ENCODE results near the gene MAPK11. TPM values are rescaled to one million over a fixed set of nuclear protein-coding genes. Genes with fewer than 3 reads are reported as not detected.
A peak's percentile ranks its signal among the peaks of the same experiment; 100 is the strongest.

The MAPK11 gene
- total and polyA plus RNA-seq, 9 of the 15 experiments (the other 6 are each of a cell fraction or from before 2014, with no cell fraction given) = 0.06 to 14.6 (median 5.3) TPM

DNA sequence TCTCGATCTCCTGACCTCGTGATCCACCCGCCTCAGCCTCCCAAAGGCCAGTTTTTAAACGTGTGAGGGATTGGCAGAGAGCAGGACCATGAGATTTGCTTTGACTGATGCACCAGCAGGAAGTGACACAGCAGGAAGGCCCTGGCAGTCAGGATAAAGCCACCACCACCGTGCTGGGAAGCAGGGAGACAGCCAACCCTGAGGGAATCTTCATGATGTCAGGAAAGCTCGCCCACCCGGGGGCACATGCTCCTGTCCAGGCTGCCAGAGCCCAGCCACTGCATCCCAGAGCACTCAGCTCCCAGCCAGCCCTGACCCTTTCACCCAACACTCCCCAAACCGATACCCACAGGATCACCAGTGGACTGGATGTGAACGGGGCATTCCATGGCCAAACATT lies 31.4 kb downstream of the MAPK11 start:
- ChIA-PET CTCF (ENCODE audit: low intra/inter-chr PET ratio) (no interaction called here), POLR2A (interaction anchor here (0.6 to 0.8 kb wide), 2 partner anchors 21 to 308 kb away, joined by 3 to 4 read pairs; no protein-coding TSS in a partner anchor)
- Histone ChIP-seq H4K20me1 (replicated peaks; ENCODE audit: control insufficient read depth, insufficient read depth, low read length) (peaks cover 10% of the 10 kb centered on the region), H3K4me1 (replicated peaks in 1 of 2; ENCODE audit: control insufficient read depth in 2 of 2, insufficient read depth in 2 of 2, low read length in 2 of 2) (peaks cover 0 to 26% of the 10 kb centered on the region in 2 experiments; a peak in 3 of 5 replicates), H3K27ac (ENCODE audit: extremely low read depth, low read depth, low read length) (no peak overlapping the region), H3K36me3 (ENCODE audit: control insufficient read depth, insufficient read depth, low read length) (peaks cover 28% of the 10 kb centered on the region; the same call in 2 of the 3 replicates), H3K9me1 (ENCODE audit: control insufficient read depth, insufficient read depth, low read length) (no peaks in the 10 kb centered on the region), H3K4me3 (no peak overlapping the region), H3K4me2 (ENCODE audit: insufficient read depth, low read length) (no peak overlapping the region), H3K9me3 (replicated peaks; ENCODE audit: control insufficient read depth, insufficient read depth, low read depth, low read length) (no peaks in the 10 kb centered on the region; the same call in 1 of the 2 replicates), H3K79me2 (ENCODE audit: control insufficient read depth, insufficient read depth, low read length) (peaks cover 75% of the 10 kb centered on the region), H3K27me3 (ENCODE audit: control insufficient read depth in 2 of 2, insufficient read depth in 2 of 2, low read length in 2 of 2) (no peaks in the 10 kb centered on the region), H2AFZ (ENCODE audit: low read depth, low read length) (no peak overlapping the region), H3K9ac (ENCODE audit: insufficient read depth in 1 of 2, low read depth in 2 of 2, low read length in 2 of 2) (peak overlapping the region in 1 of 2 experiments; percentile 74; a peak in 2 of 4 replicates)
- in situ Hi-C loops (cut with MboI) = no loop called here
- ATAC-seq = no peak
- intact Hi-C loops (cut with micrococcal nuclease) = no loop called here
- no peak for FAIRE-seq
- no TSS peak for BruUV-seq (replicated peaks)
- 77% methylated on average over 6 of the region's 9 CpGs for WGBS (ENCODE audit: insufficient coverage, low coverage, missing lambda C conversion rate)
- DNase-seq (ENCODE audit: extremely low read depth in 1 of 4, low spot score in 3 of 4) = no peak
- TF ChIP-seq TAF15 (IDR thresholded peaks at IDR 0.05; ENCODE audit: low read depth, low read length) = no peak
- TF ChIP-seq, protein P1, sequence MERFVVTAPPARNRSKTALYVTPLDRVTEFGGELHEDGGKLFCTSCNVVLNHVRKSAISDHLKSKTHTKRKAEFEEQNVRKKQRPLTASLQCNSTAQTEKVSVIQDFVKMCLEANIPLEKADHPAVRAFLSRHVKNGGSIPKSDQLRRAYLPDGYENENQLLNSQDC (CRISPR knock-in tag; IDR thresholded peaks at IDR 0.05) = no peak
- TF ChIP-seq, protein P2, sequence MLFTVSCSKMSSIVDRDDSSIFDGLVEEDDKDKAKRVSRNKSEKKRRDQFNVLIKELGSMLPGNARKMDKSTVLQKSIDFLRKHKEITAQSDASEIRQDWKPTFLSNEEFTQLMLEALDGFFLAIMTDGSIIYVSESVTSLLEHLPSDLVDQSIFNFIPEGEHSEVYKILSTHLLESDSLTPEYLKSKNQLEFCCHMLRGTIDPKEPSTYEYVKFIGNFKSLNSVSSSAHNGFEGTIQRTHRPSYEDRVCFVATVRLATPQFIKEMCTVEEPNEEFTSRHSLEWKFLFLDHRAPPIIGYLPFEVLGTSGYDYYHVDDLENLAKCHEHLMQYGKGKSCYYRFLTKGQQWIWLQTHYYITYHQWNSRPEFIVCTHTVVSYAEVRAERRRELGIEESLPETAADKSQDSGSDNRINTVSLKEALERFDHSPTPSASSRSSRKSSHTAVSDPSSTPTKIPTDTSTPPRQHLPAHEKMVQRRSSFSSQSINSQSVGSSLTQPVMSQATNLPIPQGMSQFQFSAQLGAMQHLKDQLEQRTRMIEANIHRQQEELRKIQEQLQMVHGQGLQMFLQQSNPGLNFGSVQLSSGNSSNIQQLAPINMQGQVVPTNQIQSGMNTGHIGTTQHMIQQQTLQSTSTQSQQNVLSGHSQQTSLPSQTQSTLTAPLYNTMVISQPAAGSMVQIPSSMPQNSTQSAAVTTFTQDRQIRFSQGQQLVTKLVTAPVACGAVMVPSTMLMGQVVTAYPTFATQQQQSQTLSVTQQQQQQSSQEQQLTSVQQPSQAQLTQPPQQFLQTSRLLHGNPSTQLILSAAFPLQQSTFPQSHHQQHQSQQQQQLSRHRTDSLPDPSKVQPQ (CRISPR knock-in tag; IDR thresholded peaks at IDR 0.05; ENCODE audit: borderline replicate concordance) = no peak
- TF ChIP-seq HMGN3 (IDR thresholded peaks at IDR 0.05; ENCODE audit: borderline replicate concordance, extremely low read depth, insufficient read length, low read depth, low read length) = no peak
- TF ChIP-seq, protein P3, sequence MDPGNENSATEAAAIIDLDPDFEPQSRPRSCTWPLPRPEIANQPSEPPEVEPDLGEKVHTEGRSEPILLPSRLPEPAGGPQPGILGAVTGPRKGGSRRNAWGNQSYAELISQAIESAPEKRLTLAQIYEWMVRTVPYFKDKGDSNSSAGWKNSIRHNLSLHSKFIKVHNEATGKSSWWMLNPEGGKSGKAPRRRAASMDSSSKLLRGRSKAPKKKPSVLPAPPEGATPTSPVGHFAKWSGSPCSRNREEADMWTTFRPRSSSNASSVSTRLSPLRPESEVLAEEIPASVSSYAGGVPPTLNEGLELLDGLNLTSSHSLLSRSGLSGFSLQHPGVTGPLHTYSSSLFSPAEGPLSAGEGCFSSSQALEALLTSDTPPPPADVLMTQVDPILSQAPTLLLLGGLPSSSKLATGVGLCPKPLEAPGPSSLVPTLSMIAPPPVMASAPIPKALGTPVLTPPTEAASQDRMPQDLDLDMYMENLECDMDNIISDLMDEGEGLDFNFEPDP (CRISPR knock-in tag; IDR thresholded peaks at IDR 0.05) = no peak
- no peak for TF ChIP-seq TAF7 (tag; IDR thresholded peaks at IDR 0.05)
- TF ChIP-seq PHB (CRISPR knock-in tag; IDR thresholded peaks at IDR 0.05) = no peak
- TF ChIP-seq ZKSCAN3 (CRISPR knock-in tag; IDR thresholded peaks at IDR 0.05) = no peak
- TF ChIP-seq, protein P4, sequence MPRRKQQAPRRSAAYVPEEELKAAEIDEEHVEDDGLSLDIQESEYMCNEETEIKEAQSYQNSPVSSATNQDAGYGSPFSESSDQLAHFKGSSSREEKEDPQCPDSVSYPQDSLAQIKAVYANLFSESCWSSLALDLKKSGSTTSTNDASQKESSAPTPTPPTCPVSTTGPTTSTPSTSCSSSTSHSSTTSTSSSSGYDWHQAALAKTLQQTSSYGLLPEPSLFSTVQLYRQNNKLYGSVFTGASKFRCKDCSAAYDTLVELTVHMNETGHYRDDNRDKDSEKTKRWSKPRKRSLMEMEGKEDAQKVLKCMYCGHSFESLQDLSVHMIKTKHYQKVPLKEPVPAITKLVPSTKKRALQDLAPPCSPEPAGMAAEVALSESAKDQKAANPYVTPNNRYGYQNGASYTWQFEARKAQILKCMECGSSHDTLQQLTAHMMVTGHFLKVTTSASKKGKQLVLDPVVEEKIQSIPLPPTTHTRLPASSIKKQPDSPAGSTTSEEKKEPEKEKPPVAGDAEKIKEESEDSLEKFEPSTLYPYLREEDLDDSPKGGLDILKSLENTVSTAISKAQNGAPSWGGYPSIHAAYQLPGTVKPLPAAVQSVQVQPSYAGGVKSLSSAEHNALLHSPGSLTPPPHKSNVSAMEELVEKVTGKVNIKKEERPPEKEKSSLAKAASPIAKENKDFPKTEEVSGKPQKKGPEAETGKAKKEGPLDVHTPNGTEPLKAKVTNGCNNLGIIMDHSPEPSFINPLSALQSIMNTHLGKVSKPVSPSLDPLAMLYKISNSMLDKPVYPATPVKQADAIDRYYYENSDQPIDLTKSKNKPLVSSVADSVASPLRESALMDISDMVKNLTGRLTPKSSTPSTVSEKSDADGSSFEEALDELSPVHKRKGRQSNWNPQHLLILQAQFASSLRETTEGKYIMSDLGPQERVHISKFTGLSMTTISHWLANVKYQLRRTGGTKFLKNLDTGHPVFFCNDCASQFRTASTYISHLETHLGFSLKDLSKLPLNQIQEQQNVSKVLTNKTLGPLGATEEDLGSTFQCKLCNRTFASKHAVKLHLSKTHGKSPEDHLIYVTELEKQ (CRISPR knock-in tag; IDR thresholded peaks at IDR 0.05) = no peak
- TF ChIP-seq, protein P5, sequence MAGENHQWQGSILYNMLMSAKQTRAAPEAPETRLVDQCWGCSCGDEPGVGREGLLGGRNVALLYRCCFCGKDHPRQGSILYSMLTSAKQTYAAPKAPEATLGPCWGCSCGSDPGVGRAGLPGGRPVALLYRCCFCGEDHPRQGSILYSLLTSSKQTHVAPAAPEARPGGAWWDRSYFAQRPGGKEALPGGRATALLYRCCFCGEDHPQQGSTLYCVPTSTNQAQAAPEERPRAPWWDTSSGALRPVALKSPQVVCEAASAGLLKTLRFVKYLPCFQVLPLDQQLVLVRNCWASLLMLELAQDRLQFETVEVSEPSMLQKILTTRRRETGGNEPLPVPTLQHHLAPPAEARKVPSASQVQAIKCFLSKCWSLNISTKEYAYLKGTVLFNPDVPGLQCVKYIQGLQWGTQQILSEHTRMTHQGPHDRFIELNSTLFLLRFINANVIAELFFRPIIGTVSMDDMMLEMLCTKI (IDR thresholded peaks at IDR 0.05; ENCODE audit: partially characterized antibody) = no peak
- TF ChIP-seq, protein P6, sequence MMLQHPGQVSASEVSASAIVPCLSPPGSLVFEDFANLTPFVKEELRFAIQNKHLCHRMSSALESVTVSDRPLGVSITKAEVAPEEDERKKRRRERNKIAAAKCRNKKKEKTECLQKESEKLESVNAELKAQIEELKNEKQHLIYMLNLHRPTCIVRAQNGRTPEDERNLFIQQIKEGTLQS (IDR thresholded peaks at IDR 0.05) = no peak
- TF ChIP-seq, protein P6 (CRISPR knock-in tag; conservative IDR thresholded peaks at IDR 0.05) = no peak

Data from K562 (cell line).